NCI-H2107 treated with DMSO at 0.1 percent for 48 hours (cell line): ENCODE measurements around the gene SFXN4.
"Not testable (repeated sequence)": the region's sequence is repeated elsewhere in the genome, so short reads cannot be mapped to it uniquely, and the experiment has no call there.

Experiments used
- DNase-seq: peaks from one replicate; lab custom pipeline; 2025; ENCODE audit not compliant: unreplicated experiment; lab: John Stamatoyannopoulos, UW

Gene SFXN4

GRCh38 chr10:119149157-119149556 lies 16.4 kb downstream of the SFXN4 start:
- no peak for DNase-seq

DNA sequence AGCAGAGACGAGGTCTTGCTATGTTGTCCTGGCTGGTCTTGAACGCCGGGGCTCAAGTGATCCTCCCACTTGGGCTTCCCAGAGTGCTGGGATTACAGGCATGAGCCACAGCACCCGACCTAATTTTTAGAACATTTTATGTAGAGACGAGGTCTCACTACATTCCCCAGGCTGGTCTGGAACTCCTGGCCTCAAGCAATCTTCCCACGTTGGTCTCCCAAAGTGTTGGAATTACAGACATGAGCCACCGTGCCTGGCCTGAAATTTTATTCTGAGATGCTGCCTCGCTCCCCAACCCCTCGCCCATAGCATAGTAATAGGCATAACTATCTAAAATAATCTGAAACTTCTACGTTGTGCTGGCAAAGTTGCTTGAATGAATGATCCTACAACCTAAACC lies 21.9 kb downstream of the SFXN4 start:
- no peak for DNase-seq

GRCh38 chr10:119140603-119141245 lies 24.8 kb downstream of the SFXN4 start:
- no peak for DNase-seq

GRCh38 chr10:119139464-119140067 lies 25.9 kb downstream of the SFXN4 start:
- DNase-seq: no peak

DNA sequence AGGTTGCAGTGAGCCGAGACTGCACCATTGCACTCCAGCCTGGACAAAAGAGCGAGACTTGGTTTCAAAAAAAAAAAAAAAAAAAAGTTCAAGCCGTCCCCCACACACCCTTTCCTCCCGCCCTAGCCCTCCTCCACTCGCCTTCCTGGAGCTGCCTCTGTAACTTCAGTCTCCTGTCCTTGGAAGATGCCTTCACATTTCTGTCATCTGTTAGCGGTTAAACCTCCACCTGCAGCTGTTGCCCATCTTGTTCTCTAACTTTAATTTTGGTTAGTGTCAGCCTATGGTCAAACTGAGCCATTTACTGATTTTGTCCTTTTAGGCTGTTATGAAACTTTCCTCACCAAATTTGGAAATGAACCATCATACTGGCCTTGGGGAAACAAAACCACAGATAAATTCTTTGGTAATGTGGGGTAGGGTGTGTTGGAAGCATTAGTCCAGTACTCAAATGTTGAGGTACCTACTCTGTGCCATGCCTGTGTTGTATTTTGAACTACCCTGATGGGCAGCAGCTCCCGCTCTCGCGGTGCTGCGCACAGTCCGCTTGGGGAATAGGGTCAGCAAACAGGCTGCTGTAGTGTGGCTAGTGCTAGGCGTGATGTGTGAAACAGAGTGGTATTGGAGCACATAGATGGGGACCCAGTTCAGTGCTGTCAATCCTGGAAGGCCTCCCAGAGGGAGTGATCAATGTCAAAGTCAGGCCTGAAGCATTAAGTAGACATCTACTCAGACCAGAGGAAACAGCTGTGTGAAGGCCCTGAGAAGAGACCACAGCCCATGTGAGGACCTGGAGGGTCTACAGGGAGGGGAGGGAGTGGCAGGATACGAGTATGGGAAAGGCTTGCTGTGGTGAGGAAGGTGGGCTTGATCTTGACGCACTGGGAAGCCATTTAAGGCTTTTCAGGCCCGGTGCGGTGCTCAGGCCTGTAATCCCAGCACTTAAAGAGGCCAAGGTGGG lies 26.9 kb downstream of the SFXN4 start:
- no peak for DNase-seq

GRCh38 chr10:119137878-119138277 lies 27.6 kb downstream of the SFXN4 start:
- DNase-seq: not testable (repeated sequence)

GRCh38 chr10:119136084-119136483 lies 29.4 kb downstream of the SFXN4 start:
- no peak for DNase-seq

GRCh38 chr10:119135513-119135881 lies 30.0 kb downstream of the SFXN4 start:
- no peak for DNase-seq

DNA sequence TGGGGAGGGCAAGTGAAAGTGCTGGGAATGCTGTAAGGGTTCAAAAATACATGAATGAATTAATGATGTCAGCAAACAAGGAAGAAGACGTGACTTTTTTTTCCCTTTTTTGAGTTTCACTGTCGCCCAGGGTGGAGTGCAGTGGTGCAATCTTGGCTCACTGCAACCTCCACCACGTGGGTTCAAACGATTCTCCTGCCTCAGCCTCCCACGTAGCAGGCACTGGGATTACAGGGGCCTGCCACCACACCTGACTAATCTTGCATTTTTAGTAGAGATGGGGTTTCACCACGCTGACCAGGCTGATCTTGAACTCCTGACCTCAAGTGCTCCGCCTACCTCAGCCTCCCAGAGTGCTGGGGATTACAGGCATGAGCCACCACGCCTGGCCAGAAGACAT lies 31.6 kb downstream of the SFXN4 start:
- no peak for DNase-seq

DNA sequence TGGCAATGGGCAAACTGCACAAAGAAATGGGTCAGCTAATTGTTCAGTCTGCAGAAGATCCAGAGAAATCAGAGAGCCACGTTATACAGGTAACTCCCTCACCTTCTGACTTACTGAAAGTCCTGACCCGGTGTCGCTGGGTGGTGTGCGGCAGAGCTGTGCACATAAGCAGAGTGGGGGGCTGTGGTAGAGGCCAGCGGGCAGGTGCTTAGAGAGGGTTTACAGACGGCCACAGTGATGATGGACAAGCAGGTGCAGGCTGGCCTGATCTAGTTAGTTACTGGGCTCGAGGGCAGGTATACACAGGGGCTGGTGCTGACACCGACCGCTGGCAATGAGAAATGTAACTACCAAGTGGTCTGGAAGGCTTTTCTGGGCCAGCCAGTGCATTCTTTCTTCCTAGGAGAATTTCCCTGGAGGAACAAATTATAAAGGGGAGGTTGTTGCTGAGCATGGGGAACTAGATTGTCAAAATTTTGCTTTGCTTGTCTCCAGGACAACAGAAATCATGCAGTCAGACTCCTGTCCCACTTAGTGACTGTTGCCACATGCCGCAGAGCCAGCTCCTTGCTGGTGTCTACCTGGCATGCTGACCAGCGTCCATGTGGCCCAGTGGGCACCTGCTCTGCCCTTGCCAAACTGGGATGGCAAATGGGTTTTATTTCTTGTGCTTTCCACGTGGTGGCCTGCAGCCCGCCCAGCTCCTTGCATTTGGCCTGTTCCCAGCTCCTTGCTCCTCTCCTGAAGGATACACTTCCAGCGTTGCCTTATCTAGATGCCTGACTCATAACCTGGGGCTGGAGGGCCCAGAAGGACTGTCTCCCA lies 32.8 kb downstream of the SFXN4 start:
- no peak for DNase-seq

GRCh38 chr10:119131512-119132240 lies 33.8 kb downstream of the SFXN4 start:
- DNase-seq: no peak

DNA sequence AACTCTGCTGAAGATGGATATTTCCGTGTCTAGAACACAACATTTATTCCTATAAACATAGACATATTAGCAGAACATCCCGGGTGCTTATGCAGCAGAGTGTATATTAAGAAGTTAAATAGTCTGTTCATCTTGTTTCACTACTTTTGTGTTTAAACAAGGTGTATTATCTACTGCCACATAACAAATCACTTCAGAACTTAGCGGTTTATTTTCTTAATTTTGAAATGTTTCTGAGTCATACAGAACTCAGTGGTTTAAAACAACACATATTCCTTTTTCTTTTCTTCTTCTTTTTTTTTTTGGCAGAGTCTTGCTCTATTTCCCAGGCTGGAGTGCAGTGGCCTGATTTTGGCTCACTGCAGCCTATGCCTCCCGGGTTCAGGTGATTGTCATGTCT lies 35.8 kb downstream of the SFXN4 start:
- no peak for DNase-seq

DNA sequence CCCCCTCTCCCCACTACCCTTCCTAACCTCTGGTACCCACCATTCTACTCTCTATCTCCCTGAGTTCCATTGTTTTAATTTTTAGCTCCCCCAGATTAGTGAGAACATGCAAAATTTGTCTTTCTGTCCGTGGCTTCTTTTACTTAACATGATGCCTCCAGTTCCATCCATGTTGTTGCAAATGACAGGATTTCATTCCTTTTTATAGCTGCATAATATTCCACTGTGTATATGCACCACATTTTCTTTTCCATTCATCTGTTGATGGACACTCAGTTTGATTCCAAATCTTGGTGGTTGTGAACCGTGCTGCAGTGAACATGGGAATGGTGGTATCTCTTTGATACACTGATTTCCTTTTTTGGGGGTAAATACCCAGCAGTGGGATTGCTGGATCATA lies 39.6 kb downstream of the SFXN4 start:
- no peak for DNase-seq

DNA sequence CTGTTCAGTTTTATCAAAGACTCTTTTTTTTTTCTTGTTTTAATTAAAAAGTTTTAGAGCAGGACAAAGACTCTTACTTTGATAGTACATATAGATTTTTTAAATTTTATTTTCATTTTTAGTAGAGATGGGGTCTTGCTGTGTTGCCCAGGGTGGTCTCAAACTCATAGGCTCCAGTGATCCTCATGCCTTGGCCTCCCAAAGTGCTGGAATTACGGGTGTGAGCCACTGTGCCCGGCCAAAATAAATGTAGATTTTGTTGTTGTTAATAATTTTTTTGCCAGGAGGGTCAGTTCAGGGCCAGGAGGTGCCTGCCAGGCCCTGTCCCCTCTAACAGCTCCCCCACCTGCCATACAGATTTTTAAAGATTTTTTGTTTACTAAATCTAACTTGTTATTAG lies 44.6 kb downstream of the SFXN4 start:
- DNase-seq: no peak

DNA sequence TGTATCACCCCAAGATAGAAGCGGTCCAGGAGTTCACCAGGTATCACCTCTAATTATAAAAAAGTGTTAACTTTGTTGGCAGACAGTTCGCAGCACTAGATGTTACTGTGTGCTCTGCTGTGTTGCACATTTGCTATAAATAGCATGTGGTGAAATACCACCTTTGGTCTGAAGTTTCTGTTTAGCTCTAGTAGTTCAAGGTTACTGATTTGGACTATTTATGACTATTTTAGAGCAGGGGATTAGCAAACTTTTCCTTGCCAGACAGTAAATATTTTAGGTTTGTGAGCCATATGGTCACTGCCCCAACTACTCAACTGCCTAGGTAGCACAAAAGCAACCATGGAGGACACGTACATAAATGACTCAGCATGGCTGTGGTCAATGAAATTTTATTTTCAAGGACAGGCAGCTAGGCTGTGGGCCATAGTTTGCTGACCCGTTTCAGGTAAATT lies 45.1 kb downstream of the SFXN4 start:
- DNase-seq: no peak

DNA sequence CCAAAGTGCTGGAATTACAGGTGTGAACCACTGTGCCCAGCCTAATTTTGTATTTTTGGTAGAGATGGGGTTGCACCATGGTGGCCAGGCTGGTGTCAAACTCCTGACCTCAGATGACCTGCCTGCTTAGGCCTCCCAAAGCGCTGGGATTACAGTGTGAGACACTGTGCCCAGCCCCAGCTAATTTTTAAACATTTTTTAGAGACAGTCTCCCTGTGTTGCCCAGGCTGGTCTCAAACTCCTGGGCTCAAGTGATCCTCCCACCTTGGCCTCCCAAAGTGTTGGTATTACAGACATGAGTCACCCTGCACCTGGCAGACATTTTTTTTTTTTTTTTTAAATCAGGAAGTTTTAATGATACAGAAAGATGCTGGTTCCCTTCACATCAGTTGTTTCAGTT lies 46.1 kb downstream of the SFXN4 start:
- DNase-seq: no peak

GRCh38 chr10:119118231-119118630 lies 47.3 kb downstream of the SFXN4 start:
- no peak for DNase-seq

DNA sequence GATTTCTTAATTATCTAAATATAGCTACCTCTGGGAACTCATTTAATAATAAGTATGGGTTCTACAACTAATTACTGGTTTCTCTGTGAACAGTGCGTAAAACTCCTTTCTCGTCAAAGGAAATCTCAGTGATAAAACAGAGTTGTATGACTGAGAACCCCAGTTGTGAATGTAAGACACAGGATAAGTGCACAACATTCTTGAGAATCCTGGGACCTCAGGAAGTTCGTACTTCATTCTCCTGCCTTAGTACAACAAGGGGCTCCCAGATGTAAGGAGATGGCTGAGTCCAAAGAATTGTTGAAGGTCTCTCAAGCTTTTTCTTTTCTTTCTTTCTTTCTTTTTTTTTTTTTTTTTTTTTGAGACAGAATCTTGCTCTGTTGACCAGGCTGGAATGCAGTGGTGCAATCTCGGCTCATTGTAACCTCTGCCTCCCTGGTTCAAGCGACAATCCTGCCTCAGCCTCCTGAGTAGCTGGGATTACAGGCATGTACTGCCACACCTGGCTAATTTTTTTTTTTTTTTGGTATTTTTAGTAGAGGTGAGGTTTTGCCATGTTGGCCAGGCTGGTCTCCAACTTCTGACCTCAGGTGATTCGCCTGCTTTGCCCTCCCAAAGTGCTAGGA lies 49.1 kb downstream of the SFXN4 start:
- no peak for DNase-seq

- DNase-seq: no peak
Measured at GRCh38 chr10:119115926-119116325, 49.6 kb downstream of the SFXN4 start.
